ENCODE measurements around the gene TLE2. TPM values are rescaled to one million over a fixed set of nuclear protein-coding genes. Genes with fewer than 3 reads are reported as not detected.

The TLE2 gene
- total and polyA plus RNA-seq, 2 donors (not counting 3 experiments of a cell fraction or from before 2014, with no cell fraction given) = 32.0 to 38.8 TPM

DNA sequence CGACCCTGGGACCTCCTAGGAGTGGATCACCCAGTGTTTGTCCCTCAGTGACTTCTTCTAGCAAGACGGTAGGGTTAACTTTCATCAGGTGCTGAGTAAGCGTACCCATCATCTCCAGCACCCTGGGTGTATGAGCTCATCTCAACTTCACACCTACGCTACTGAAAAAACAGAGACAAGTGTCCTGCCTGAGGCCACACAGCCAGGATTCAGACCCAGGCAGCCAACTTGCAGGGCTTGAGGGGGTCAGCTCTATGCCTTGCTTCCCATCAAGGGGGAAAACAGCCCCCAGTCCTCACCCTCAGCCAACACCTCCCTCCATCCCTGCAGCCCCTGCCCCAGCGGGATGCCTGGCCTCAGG lies 4.6 kb downstream of the TLE2 start:
- Histone ChIP-seq H4K20me1 (replicated peaks; ENCODE audit: control insufficient read depth, extremely low read depth, insufficient read depth, low read length) (no peaks in the 10 kb centered on the region), H3K4me3 (replicated peaks in 1 of 3; ENCODE audit: insufficient read depth in 1 of 3, low read depth in 1 of 3, low read length in 3 of 3) (no peak overlapping the region)
- CTCF ChIA-PET = interaction anchor here (1.5 kb wide), 1 partner anchor 80 kb away, joined by 5 read pairs; no protein-coding TSS in a partner anchor

More for the DNA sequence above, 4.6 kb downstream of the TLE2 start:
- Histone ChIP-seq H3K4me1 (ENCODE audit: control insufficient read depth, extremely low read depth, insufficient read depth, low read length) (peaks cover under 1% of the 10 kb centered on the region), H3K27ac (ENCODE audit: insufficient read depth, low read depth, low read length) (no peak overlapping the region), H3K36me3 (ENCODE audit: control insufficient read depth in 2 of 2, extremely low read depth in 1 of 2, insufficient read depth in 2 of 2, low read length in 2 of 2) (no peaks in the 10 kb centered on the region), H3K9me1 (replicated peaks; ENCODE audit: control insufficient read depth, extremely low read depth, insufficient read depth, low read length) (no peaks in the 10 kb centered on the region), H3K9ac (replicated peaks; ENCODE audit: extremely low read depth, insufficient read depth, low read length) (no peak overlapping the region), H3K27me3 (ENCODE audit: control insufficient read depth in 2 of 2, insufficient read depth in 2 of 2, low read length in 2 of 2) (no peaks in the 10 kb centered on the region), H3K79me2 (ENCODE audit: control insufficient read depth, insufficient read depth, low read length) (no peaks in the 10 kb centered on the region), H3K9me3 (replicated peaks; ENCODE audit: control insufficient read depth, insufficient read depth, low read length) (no peaks in the 10 kb centered on the region), H2AFZ (ENCODE audit: low read depth, low read length) (no peak overlapping the region), H3K4me2 (ENCODE audit: insufficient read depth, low read length) (no peak overlapping the region)
- intact Hi-C loops (cut with micrococcal nuclease) = no loop called here
- DNase-seq (ENCODE audit: low read depth, low spot score) = no peak
- no peak for FAIRE-seq
- BruUV-seq (replicated peaks) = no TSS peak
- dilution Hi-C loops (cut with MboI; ENCODE audit: extremely low pct_ligation_motif_present, low sequenced_read_pairs) = no loop called here
- POLR2A ChIA-PET = no interaction called here
- TF ChIP-seq, protein P1, sequence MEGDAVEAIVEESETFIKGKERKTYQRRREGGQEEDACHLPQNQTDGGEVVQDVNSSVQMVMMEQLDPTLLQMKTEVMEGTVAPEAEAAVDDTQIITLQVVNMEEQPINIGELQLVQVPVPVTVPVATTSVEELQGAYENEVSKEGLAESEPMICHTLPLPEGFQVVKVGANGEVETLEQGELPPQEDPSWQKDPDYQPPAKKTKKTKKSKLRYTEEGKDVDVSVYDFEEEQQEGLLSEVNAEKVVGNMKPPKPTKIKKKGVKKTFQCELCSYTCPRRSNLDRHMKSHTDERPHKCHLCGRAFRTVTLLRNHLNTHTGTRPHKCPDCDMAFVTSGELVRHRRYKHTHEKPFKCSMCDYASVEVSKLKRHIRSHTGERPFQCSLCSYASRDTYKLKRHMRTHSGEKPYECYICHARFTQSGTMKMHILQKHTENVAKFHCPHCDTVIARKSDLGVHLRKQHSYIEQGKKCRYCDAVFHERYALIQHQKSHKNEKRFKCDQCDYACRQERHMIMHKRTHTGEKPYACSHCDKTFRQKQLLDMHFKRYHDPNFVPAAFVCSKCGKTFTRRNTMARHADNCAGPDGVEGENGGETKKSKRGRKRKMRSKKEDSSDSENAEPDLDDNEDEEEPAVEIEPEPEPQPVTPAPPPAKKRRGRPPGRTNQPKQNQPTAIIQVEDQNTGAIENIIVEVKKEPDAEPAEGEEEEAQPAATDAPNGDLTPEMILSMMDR (IDR thresholded peaks at IDR 0.05; ENCODE audit: extremely low read depth in 1 of 2, insufficient read depth in 1 of 2, low read depth in 1 of 2, low read length in 2 of 2) = no peak
- TF ChIP-seq JUN (IDR thresholded peaks at IDR 0.05; ENCODE audit: borderline replicate concordance, insufficient read depth, insufficient read length, low read depth) (no peak), FOS (IDR thresholded peaks at IDR 0.05; ENCODE audit: borderline replicate concordance, insufficient read depth, low read length) (no peak), GATA2 (IDR thresholded peaks at IDR 0.05; ENCODE audit: insufficient read depth, insufficient read length, low read depth, low read length) (no peak), POLR2A (IDR thresholded peaks at IDR 0.05; ENCODE audit: low read depth, low read length) (no peak), EZH2 (IDR thresholded peaks at IDR 0.05; ENCODE audit: borderline replicate concordance, low read depth, low read length, severe bottlenecking) (no peak), MYC (IDR thresholded peaks at IDR 0.05; ENCODE audit: low read depth, low read length) (no peak), POLR2AphosphoS5 (IDR thresholded peaks at IDR 0.05; ENCODE audit: insufficient read depth, low read depth, low read length) (no peak), MAX (IDR thresholded peaks at IDR 0.05; ENCODE audit: insufficient read depth, insufficient read length) (no peak)

Measured in endothelial cell of umbilical vein (primary cell).